Natural killer cell (primary cell): Measurements from ENCODE around the gene KLK6. TPM values are rescaled to one million over a fixed set of nuclear protein-coding genes. Genes with fewer than 3 reads are reported as not detected.

Source experiments
- ATAC-seq, 3 donors: fragments of 150-1000 bp in 2 of 3; fragments of 200-7000 bp in 1 of 3; cut with Tn5 transposase; 1 replicate in 1 of 3; 2 replicates in 2 of 3; pipeline ENCODE4 v1.10.0; 2021; ENCODE audit warnings: mild to moderate bottlenecking in 2 of 3, moderate library complexity in 2 of 3
- DNase-seq, 2 donors: peaks; one replicate each; pipeline versions ENCODE4 v3.0.0 to v3.0.0-alpha.2; 2013 to 2021; ENCODE audit warnings: mixed read lengths in 1 of 2
- H3K27ac ChIP-seq: one replicate; pipeline ENCODE4 v1.5.1; 2013; ENCODE audit warnings: mild to moderate bottlenecking, low read length
- H3K27me3 ChIP-seq: one replicate; pipeline ENCODE4 v1.6.1; 2013; ENCODE audit warnings: low read length; ENCODE audit not compliant: control insufficient read depth, insufficient read depth
- H3K36me3 ChIP-seq: one replicate; pipeline ENCODE4 v1.6.1; 2013; ENCODE audit warnings: low read length; ENCODE audit not compliant: control insufficient read depth, insufficient read depth
- H3K4me1 ChIP-seq: one replicate; pipeline ENCODE4 v1.6.1; 2013; ENCODE audit warnings: low read length; ENCODE audit not compliant: control insufficient read depth, insufficient read depth
- H3K4me3 ChIP-seq: one replicate; pipeline ENCODE4 v1.5.1; 2013; ENCODE audit warnings: low read length
- H3K9me3 ChIP-seq: one replicate; pipeline ENCODE4 v1.6.1; 2013; ENCODE audit warnings: low read length; ENCODE audit not compliant: control insufficient read depth, insufficient read depth
- H3K27ac Mint-ChIP-seq, 2 donors: one replicate each; pipeline ENCODE4 v1.8.0; 2022; ENCODE audit warnings: mild to moderate bottlenecking in 2 of 2, mixed read lengths in 2 of 2, moderate library complexity in 1 of 2
- H3K27me3 Mint-ChIP-seq, 2 donors: one replicate each; pipeline ENCODE4 v1.8.0; 2022; ENCODE audit warnings: low read depth in 2 of 2, mixed read lengths in 2 of 2
- H3K36me3 Mint-ChIP-seq: one replicate; pipeline ENCODE4 v1.8.0; 2022; ENCODE audit warnings: mixed read lengths
- H3K4me1 Mint-ChIP-seq, 2 donors: one replicate each; pipeline ENCODE4 v1.8.0; 2022; ENCODE audit warnings: mixed read lengths in 2 of 2
- H3K4me3 Mint-ChIP-seq: one replicate; pipeline ENCODE4 v1.8.0; 2022; ENCODE audit warnings: mild to moderate bottlenecking, moderate library complexity, mixed read lengths
- H3K9me3 Mint-ChIP-seq, 2 donors: one replicate each; pipeline ENCODE4 v1.8.0; 2022; ENCODE audit warnings: mixed read lengths in 2 of 2
- WGBS: methylation state at CpG from one replicate; pipeline ENCODE4 v1.1.7; 2013; ENCODE audit warnings: missing lambda C conversion rate; ENCODE audit not compliant: insufficient coverage; 5-methylcytosine and 5-hydroxymethylcytosine counted together
- intact Hi-C: fragments of 100-400 bp; cut with micrococcal nuclease; formaldehyde crosslinking; loops from one replicate; pipeline ENCODE4 v1.14.2; 2022
- total RNA-seq, 4 donors: library from RNA; stranded (reverse); fragments of 120-200 nt in 1 of 4; gene quantifications; one replicate each; pipeline versions ENCODE4 v1.2.3 to v1.2.4, GENCODE V29; 2013 to 2022
- TF ChIP-seq, protein P1 (sequence below): fragments of 200-600 bp; IDR thresholded peaks from one replicate; pipeline ENCODE4 v1.8.0; 2022; ENCODE audit warnings: antibody characterized with exemption

Gene KLK6
- total RNA-seq, 3 donors from 2014 or later (not counting 1 experiment from before 2014, with no cell fraction given) = not detected

DNA sequence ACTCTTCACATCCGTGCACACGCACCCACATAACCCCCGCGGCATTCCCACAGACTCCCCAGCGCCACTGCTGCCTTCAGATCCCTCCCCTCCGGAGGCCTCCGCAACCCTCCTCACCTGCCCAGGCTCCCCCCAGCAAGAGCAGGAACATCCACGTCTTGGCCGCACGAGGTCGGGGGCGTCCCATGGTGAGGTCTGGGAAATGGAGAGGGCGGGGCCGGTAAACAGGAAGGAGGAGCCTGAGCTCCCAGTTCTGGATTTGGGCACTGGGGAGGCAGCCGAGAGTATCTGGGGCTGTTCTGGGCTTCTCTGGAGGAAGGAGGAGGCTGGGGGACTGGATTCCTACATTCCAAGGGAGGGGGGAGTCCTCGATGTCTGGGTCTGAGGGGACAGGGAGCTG lies 31.6 kb upstream of the KLK6 start:
- Histone ChIP-seq H3K4me1 (no peaks in the 10 kb centered on the region), H3K4me3 (no peak overlapping the region), H3K27me3 (peaks cover 5% of the 10 kb centered on the region), H3K9me3 (no peaks in the 10 kb centered on the region), H3K27ac (no peak overlapping the region), H3K36me3 (no peaks in the 10 kb centered on the region)
- Mint-ChIP-seq H3K9me3 (no peaks in the 10 kb centered on the region), H3K27ac (no peak overlapping the region), H3K36me3 (no peaks in the 10 kb centered on the region), H3K4me1 (peaks cover 0 to 6% of the 10 kb centered on the region in 2 donors), H3K4me3 (no peak overlapping the region), H3K27me3 (peaks cover 35 to 45% of the 10 kb centered on the region in 2 donors)
- intact Hi-C loops = no loop called here
- TF ChIP-seq, protein P1, sequence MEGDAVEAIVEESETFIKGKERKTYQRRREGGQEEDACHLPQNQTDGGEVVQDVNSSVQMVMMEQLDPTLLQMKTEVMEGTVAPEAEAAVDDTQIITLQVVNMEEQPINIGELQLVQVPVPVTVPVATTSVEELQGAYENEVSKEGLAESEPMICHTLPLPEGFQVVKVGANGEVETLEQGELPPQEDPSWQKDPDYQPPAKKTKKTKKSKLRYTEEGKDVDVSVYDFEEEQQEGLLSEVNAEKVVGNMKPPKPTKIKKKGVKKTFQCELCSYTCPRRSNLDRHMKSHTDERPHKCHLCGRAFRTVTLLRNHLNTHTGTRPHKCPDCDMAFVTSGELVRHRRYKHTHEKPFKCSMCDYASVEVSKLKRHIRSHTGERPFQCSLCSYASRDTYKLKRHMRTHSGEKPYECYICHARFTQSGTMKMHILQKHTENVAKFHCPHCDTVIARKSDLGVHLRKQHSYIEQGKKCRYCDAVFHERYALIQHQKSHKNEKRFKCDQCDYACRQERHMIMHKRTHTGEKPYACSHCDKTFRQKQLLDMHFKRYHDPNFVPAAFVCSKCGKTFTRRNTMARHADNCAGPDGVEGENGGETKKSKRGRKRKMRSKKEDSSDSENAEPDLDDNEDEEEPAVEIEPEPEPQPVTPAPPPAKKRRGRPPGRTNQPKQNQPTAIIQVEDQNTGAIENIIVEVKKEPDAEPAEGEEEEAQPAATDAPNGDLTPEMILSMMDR = no peak
- DNase-seq (no peak), ATAC-seq (no peak)
- 46% methylated on average over 16 of the region's 16 CpGs for WGBS

DNA sequence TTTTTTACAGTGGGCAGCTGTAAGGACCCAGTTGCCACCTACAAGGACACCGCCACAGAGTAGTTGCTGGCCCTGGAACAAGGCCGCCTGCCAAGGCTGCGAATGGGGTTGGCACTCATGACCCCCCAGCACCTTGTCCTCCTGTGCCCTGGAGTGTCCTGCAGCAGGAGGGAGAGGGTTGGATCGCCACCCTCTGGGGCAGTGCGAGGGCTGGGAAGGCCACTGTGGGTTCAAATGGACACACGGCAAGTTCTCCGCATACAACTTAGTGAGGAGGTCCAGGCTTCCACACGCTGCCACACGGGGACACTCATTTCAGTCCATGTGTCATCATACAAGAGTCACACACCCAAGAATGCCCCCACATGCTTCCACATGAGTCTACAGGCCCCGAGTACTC lies 31.0 kb upstream of the KLK6 start:
- no peak overlapping the region for H3K27ac ChIP-seq
- Mint-ChIP-seq H3K4me1 (peaks cover 0 to 6% of the 10 kb centered on the region in 2 donors), H3K36me3 (no peaks in the 10 kb centered on the region), H3K27me3 (peaks cover 34 to 45% of the 10 kb centered on the region in 2 donors), H3K27ac (no peak overlapping the region), H3K9me3 (no peaks in the 10 kb centered on the region), H3K4me3 (no peak overlapping the region)
- ATAC-seq (no peak), DNase-seq (no peak)
- intact Hi-C loops = no loop called here
- TF ChIP-seq, protein P1 = no peak
- no peaks in the 10 kb centered on the region for H3K9me3 ChIP-seq
- WGBS = 88% methylated on average over 10 of the region's 10 CpGs
- no peak overlapping the region for H3K4me3 ChIP-seq
- H3K27me3 ChIP-seq = peaks cover 5% of the 10 kb centered on the region
- no peaks in the 10 kb centered on the region for H3K4me1 ChIP-seq
- H3K36me3 ChIP-seq = no peaks in the 10 kb centered on the region

DNA sequence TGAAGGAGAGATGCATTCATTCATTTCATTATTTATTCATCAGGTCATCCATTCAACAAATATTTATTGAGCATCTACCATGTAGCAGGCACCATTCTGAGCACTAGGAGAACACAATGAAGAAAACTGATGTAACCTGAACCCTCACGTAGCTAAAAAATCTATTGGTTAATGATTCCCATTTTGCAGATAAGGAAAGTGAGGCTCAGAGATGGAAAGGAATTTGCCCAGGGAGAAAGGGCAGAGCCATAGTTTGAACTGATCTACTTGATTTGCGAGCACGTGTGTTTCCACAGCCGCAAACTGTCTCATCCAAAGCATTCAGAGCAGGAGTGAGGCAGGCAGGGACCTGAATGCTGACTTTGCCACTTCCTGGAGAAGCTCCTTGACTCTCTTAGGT lies 29.3 kb upstream of the KLK6 start:
- no peak overlapping the region for H3K27ac Mint-ChIP-seq
- no peaks in the 10 kb centered on the region for H3K36me3 Mint-ChIP-seq
- H3K9me3 Mint-ChIP-seq = no peaks in the 10 kb centered on the region
- no peaks in the 10 kb centered on the region for H3K4me1 ChIP-seq
- no peaks in the 10 kb centered on the region for H3K9me3 ChIP-seq
- H3K27me3 Mint-ChIP-seq = peaks cover 30 to 37% of the 10 kb centered on the region in 2 donors
- peaks cover 0 to 6% of the 10 kb centered on the region in 2 donors for H3K4me1 Mint-ChIP-seq
- H3K4me3 Mint-ChIP-seq = no peak overlapping the region
- DNase-seq (no peak), ATAC-seq (no peak)
- intact Hi-C loops = no loop called here
- H3K4me3 ChIP-seq = no peak overlapping the region
- no peak overlapping the region for H3K27ac ChIP-seq
- no peaks in the 10 kb centered on the region for H3K36me3 ChIP-seq
- peaks cover 5% of the 10 kb centered on the region for H3K27me3 ChIP-seq
- TF ChIP-seq, protein P1 = no peak
- WGBS = 84% methylated on average over 4 of the region's 4 CpGs

DNA sequence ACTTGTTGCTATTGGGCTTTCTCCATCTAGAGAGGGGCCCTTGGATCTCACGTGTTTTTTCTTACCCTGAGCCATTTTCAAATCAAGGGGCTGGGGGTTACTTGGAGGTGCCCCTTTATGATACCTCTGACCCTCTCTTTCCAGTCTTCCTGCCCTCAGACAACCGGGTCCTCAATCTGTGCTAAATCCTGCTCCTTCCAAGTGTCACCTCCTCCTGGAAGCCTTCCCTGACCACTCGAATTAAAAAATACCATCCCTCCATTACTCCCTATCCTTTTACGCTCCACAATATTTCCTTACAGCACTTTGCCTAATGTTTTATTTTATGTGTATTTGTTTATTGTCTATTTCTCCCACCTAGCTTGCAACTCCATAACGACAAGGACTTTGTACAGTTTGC lies 28.7 kb upstream of the KLK6 start:
- Mint-ChIP-seq H3K9me3 (no peaks in the 10 kb centered on the region), H3K27me3 (peaks cover 27 to 37% of the 10 kb centered on the region in 2 donors), H3K27ac (no peak overlapping the region), H3K4me3 (no peak overlapping the region), H3K36me3 (no peaks in the 10 kb centered on the region), H3K4me1 (peaks cover 0 to 6% of the 10 kb centered on the region in 2 donors)
- intact Hi-C loops = no loop called here
- Histone ChIP-seq H3K36me3 (no peaks in the 10 kb centered on the region), H3K9me3 (no peaks in the 10 kb centered on the region), H3K4me3 (no peak overlapping the region), H3K27me3 (peaks cover 5% of the 10 kb centered on the region), H3K27ac (no peak overlapping the region), H3K4me1 (no peaks in the 10 kb centered on the region)
- TF ChIP-seq, protein P1 = no peak
- ATAC-seq = no peak
- WGBS = 56% methylated on average over 2 of the region's 5 CpGs
- DNase-seq = no peak
